GM12878 (cell line): ENCODE data around the gene SLIT2. TPM values are rescaled to one million over a fixed set of nuclear protein-coding genes. Genes with fewer than 3 reads are reported as not detected.

Source experiments
- ATAC-seq: fragments of 200-7000 bp; cut with Tn5 transposase; 3 replicates; pipeline ENCODE4 v1.9.1; 2020; ENCODE audit warnings: mild to moderate bottlenecking, moderate library complexity
- BruUV-seq: library from RNA; stranded (reverse); fragments of 400-500 nt; replicated peaks from 2 replicates; lab custom pipeline; 2021; lab: Mats Ljungman, UMichigan
- CTCF ChIA-PET: fragments of 300-600 bp; sonication (Branson Sonifier 250); formaldehyde crosslinking; extraction: SDS; loops from one replicate; lab custom pipeline; 2021; ENCODE audit warnings: inconsistent platforms; lab: Yijun Ruan, JAX
- POLR2A ChIA-PET: fragments of 350-600 bp; formaldehyde crosslinking; extraction: SDS; loops from one replicate; lab custom pipeline; 2021; ENCODE audit warnings: inconsistent platforms; lab: Charles Lee
- RAD21 ChIA-PET: fragments of 300-600 bp; sonication (Branson Sonifier 250); formaldehyde crosslinking; loops from one replicate; lab custom pipeline; 2023; ENCODE audit warnings: antibody characterized with exemption; ENCODE audit not compliant: unreplicated experiment; lab: Charles Lee
- SMC1A ChIA-PET: fragments of 300-600 bp; sonication (Branson Sonifier 250); formaldehyde crosslinking; loops from one replicate; lab custom pipeline; 2023; ENCODE audit not compliant: unreplicated experiment, uncharacterized antibody; lab: Charles Lee
- DNase-seq: peaks from one replicate; pipeline ENCODE4 v3.0.0-alpha.2; 2011; ENCODE audit warnings: low read depth, low spot score
- FAIRE-seq: peaks from 3 replicates; lab custom pipeline; 2011; peaks lifted over from hg19 to GRCh38; lab: Jason Lieb, UNC
- H2AFZ ChIP-seq: 2 replicates; pipeline ENCODE4 v1.6.0; 2011; ENCODE audit warnings: low read depth, low read length, control low read depth; ENCODE audit not compliant: control insufficient read depth
- H3K27ac ChIP-seq: 2 replicates; pipeline ENCODE4 v1.5.1; 2011; ENCODE audit warnings: control low read depth; ENCODE audit not compliant: control insufficient read depth, insufficient read depth
- H3K27me3 ChIP-seq, 2 experiments: replicated peaks in 1 of 2; 2 replicates each; pipeline versions ENCODE4 v1.6.0 to v1.6.1; 2011; ENCODE audit warnings: low read length in 1 of 2; ENCODE audit not compliant: control insufficient read depth in 2 of 2, insufficient read depth in 2 of 2
- H3K36me3 ChIP-seq, 2 experiments: 2 replicates each; pipeline ENCODE4 v1.5.1; 2011; ENCODE audit warnings: low read length in 1 of 2; ENCODE audit not compliant: control insufficient read depth in 2 of 2, insufficient read depth in 2 of 2
- H3K4me1 ChIP-seq: 2 replicates; pipeline ENCODE4 v1.6.1; 2011; ENCODE audit warnings: mild to moderate bottlenecking, low read length, moderate library complexity, mixed read lengths; ENCODE audit not compliant: control insufficient read depth, insufficient read depth
- H3K4me2 ChIP-seq: 2 replicates; pipeline ENCODE4 v1.6.0; 2011; ENCODE audit warnings: control low read depth; ENCODE audit not compliant: control insufficient read depth, insufficient read depth
- H3K4me3 ChIP-seq: fragments of 200-600 bp; sonication (generic); 2 replicates; pipeline ENCODE4 v1.5.1; 2016
- H3K79me2 ChIP-seq: 2 replicates; pipeline ENCODE4 v1.6.0; 2011; ENCODE audit warnings: low read length; ENCODE audit not compliant: control insufficient read depth, insufficient read depth
- H3K9ac ChIP-seq: 2 replicates; pipeline ENCODE4 v1.8.0; 2011; ENCODE audit warnings: low read length, control low read depth, mixed read lengths; ENCODE audit not compliant: control insufficient read depth, insufficient read depth
- H3K9me3 ChIP-seq: replicated peaks from 3 replicates; pipeline ENCODE4 v1.5.1; 2011; ENCODE audit warnings: mild to moderate bottlenecking, low read length; ENCODE audit not compliant: control insufficient read depth, insufficient read depth
- H4K20me1 ChIP-seq: 2 replicates; pipeline ENCODE4 v1.6.0; 2011; ENCODE audit not compliant: control insufficient read depth, insufficient read depth
- CEBPB ChIP-seq, 2 experiments: fragments of 150-350 bp in 1 of 2; IDR thresholded peaks; 2 replicates each; pipeline ENCODE4 v1.6.1; 2012 to 2014; ENCODE audit warnings: low read depth in 2 of 2, low read length in 2 of 2, borderline replicate concordance in 1 of 2, inconsistent platforms in 1 of 2
- RCOR1 ChIP-seq: conservative IDR thresholded peaks from 2 replicates; pipeline ENCODE4 v1.6.1; 2012; ENCODE audit warnings: low read depth, low read length, improper control_type of control experiment
- SMAD5 ChIP-seq: IDR thresholded peaks from 2 replicates; pipeline ENCODE4 v1.6.1; 2016; ENCODE audit warnings: antibody characterized with exemption, low read depth
- STAT1 ChIP-seq: fragments of 450-650 bp; conservative IDR thresholded peaks from 2 replicates; pipeline ENCODE4 v1.6.1; 2014; ENCODE audit warnings: antibody characterized with exemption, mild to moderate bottlenecking
- WGBS: methylation state at CpG from one replicate; pipeline ENCODE4 v1.1.6; 2016; ENCODE audit warnings: low lambda C conversion rate; ENCODE audit not compliant: insufficient replicate concordance, insufficient coverage; ENCODE audit errors: missing lambda C conversion rate; 5-methylcytosine and 5-hydroxymethylcytosine counted together
- in situ Hi-C: fragments of 300-500 bp; cut with MboI; formaldehyde crosslinking; loops from 9 replicates; pipeline ENCODE4 v1.14.3; 2018; ENCODE audit warnings: mixed read lengths
- intact Hi-C: fragments of 100-400 bp; cut with micrococcal nuclease; formaldehyde crosslinking; loops from one replicate; pipeline ENCODE4 v1.14.2; 2022; ENCODE audit not compliant: unreplicated experiment
- polyA plus RNA-seq, 11 experiments: library from polyadenylated mRNA; depleted of rRNA in 4 of 11; unstranded in 6 of 11; stranded (reverse) in 5 of 11; fragments of >200 nt; fragmentation: Nextera tagmentation in 4 of 11; fragmentation: Illumina TruSeq in 1 of 11; extraction: Ambion mirVana in 4 of 11; extraction: Trizol in 1 of 11; gene quantifications; 1 replicate in 1 of 11; 2 replicates in 10 of 11; pipeline versions ENCODE4 v1.2.1 to v1.2.3, GENCODE V29; 2011 to 2016; ENCODE audit warnings: inconsistent platforms in 2 of 11, missing spikeins in 2 of 11, low read depth in 1 of 11
- total RNA-seq, 4 experiments: library from RNA; depleted of rRNA in 3 of 4; stranded (reverse); fragments of >200 nt in 3 of 4; fragmentation: Illumina TruSeq in 1 of 4; extraction: Trizol in 1 of 4; gene quantifications; 2 replicates each; pipeline versions ENCODE4 v1.2.1 to v1.2.3, GENCODE V29; 2013 to 2021
- TF ChIP-seq, protein P1 (sequence below): fragments of 450-650 bp; IDR thresholded peaks from 2 replicates; pipeline ENCODE4 v1.6.1; 2017; ENCODE audit warnings: borderline replicate concordance
- TF ChIP-seq, protein P2 (sequence below): fragments of 450-650 bp; IDR thresholded peaks from 2 replicates; pipeline ENCODE4 v1.6.1; 2018; ENCODE audit warnings: borderline replicate concordance, mild to moderate bottlenecking; ENCODE audit not compliant: partially characterized antibody

SLIT2 gene
- total and polyA plus RNA-seq, 10 of the 15 experiments (the other 5 are each of a cell fraction or from before 2014, with no cell fraction given) = 0.01 to 0.05 TPM; not detected in 8

GRCh38 chr4:20266215-20267082 lies 14.7 kb downstream of the SLIT2 start:
- H3K9me3 ChIP-seq = no peaks in the 10 kb centered on the region
- TF ChIP-seq SMAD5 (no peak), RCOR1 (no peak), CEBPB (IDR thresholded peaks at IDR 0.05; ENCODE audit: borderline replicate concordance in 1 of 2, low read depth in 2 of 2, low read length in 2 of 2) (no peak), STAT1 (no peak)
- TF ChIP-seq, protein P1, sequence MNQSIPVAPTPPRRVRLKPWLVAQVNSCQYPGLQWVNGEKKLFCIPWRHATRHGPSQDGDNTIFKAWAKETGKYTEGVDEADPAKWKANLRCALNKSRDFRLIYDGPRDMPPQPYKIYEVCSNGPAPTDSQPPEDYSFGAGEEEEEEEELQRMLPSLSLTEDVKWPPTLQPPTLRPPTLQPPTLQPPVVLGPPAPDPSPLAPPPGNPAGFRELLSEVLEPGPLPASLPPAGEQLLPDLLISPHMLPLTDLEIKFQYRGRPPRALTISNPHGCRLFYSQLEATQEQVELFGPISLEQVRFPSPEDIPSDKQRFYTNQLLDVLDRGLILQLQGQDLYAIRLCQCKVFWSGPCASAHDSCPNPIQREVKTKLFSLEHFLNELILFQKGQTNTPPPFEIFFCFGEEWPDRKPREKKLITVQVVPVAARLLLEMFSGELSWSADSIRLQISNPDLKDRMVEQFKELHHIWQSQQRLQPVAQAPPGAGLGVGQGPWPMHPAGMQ = no peak
- TF ChIP-seq, protein P2, sequence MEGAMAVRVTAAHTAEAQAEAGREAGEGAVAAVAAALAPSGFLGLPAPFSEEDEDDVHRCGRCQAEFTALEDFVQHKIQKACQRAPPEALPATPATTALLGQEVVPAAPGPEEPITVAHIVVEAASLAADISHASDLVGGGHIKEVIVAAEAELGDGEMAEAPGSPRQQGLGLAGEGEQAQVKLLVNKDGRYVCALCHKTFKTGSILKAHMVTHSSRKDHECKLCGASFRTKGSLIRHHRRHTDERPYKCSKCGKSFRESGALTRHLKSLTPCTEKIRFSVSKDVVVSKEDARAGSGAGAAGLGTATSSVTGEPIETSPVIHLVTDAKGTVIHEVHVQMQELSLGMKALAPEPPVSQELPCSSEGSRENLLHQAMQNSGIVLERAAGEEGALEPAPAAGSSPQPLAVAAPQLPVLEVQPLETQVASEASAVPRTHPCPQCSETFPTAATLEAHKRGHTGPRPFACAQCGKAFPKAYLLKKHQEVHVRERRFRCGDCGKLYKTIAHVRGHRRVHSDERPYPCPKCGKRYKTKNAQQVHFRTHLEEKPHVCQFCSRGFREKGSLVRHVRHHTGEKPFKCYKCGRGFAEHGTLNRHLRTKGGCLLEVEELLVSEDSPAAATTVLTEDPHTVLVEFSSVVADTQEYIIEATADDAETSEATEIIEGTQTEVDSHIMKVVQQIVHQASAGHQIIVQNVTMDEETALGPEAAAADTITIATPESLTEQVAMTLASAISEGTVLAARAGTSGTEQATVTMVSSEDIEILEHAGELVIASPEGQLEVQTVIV = no peak
- RAD21 ChIA-PET = no interaction called here
- POLR2A ChIA-PET = interaction anchor here (0.6 to 0.7 kb wide), 2 partner anchors 16 to 1740 kb away, joined by 3 to 5 read pairs; no protein-coding TSS in a partner anchor
- DNase-seq = no peak
- ATAC-seq = no peak
- in situ Hi-C loops (no loop called here), intact Hi-C loops (no loop called here)
- no peaks in the 10 kb centered on the region for H3K27me3 ChIP-seq
- BruUV-seq = no TSS peak
- no peak overlapping the region for H3K27ac ChIP-seq
- H3K4me3 ChIP-seq = no peak overlapping the region
- H3K4me1 ChIP-seq = no peaks in the 10 kb centered on the region
- CTCF ChIA-PET = no interaction called here
- 5% methylated on average over 4 of the region's 4 CpGs for WGBS
- H3K9ac ChIP-seq = no peak overlapping the region
- FAIRE-seq = no peak
- H3K36me3 ChIP-seq = no peaks in the 10 kb centered on the region
- no peak overlapping the region for H3K4me2 ChIP-seq
- H4K20me1 ChIP-seq = no peaks in the 10 kb centered on the region
- SMC1A ChIA-PET = no interaction called here
- H2AFZ ChIP-seq = no peak overlapping the region
- H3K79me2 ChIP-seq = no peaks in the 10 kb centered on the region
